Endothelial cell of hepatic sinusoid (primary cell): ENCODE data around the gene OTUD1.

Source experiments
- in situ Hi-C: cut with HindIII; loops from 2 replicates; pipeline ENCODE4 v1.10.0; 2017; ENCODE audit warnings: low sequenced_read_pairs

The OTUD1 gene

DNA sequence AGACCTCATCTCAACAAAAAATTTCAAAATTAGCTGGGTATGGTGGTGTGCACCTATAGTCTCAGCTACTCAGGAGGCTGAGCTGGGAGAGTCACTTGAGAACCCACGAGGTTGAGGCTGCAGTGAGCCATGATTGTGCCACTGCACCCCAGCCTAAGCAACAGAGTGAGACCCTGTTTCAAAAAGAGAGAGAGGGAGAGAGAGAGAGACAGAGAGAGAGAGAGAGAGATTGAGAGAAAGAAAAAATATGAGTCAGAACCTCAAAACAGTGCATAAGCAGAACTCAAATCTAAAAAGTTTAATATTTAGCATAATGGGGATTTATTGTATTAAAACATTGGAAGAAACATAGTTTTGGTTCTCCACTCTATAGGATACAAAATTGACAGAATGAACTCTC, 17.5 kb upstream of the OTUD1 start:
- in situ Hi-C loops: no loop called here

DNA sequence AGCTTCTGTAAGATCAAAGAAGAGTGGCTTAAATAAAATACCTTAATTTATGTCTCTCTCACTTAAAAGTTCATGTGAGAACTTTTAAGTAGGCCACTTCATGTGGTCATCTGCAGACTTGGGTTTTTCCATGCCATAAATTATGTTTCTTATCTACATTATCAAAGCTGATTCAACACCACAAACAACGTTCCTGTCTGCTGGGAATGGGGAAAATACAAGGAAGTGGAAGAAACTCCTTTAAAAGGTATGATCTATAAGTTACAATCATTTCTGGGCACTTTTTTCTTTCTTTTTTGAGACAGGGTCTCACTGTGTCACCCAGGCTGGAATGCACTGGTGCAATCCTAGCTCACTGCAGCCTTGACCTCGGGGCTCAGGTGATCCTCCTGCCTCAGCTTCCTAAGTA, 16.9 kb upstream of the OTUD1 start:
- in situ Hi-C loops: no loop called here

DNA sequence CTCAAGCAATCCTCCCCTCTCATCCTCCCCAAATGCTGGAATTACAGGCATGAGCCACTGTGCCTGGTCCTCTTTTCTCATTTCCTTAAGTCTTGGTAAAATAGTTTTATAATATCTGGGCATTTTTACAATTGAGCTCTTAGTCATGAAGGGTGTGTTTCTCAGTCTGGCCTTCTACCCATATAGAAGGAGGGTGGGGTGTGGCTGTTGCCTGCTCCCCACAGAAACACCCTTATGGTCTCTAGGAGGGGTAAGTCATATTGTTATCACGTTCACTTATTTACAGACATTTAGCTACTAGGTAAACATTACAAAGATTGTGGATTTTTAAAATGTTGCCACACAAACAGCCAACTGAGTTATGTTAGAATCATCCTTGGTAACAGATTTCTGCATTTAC, 6.7 kb upstream of the OTUD1 start:
- in situ Hi-C loops: no loop called here

DNA sequence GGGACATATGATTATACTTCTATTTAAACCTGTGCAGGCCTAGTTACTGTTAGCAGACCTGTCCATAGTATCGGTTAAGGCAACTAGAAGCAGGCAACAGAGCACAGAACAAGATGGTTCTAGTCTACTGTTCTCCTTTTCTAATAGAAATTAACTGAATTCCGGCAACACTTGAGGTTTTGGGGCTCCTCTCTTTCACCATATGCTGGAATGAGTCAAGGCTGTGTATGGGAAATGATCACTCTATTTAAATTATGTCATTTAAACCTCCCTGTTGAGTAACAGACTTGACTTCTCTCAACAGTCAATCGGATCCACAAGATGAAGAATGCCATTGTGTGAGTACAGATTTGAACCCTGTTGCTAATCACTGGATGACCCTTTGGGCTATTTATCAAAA, 6.2 kb upstream of the OTUD1 start:
- in situ Hi-C loops: no loop called here

DNA sequence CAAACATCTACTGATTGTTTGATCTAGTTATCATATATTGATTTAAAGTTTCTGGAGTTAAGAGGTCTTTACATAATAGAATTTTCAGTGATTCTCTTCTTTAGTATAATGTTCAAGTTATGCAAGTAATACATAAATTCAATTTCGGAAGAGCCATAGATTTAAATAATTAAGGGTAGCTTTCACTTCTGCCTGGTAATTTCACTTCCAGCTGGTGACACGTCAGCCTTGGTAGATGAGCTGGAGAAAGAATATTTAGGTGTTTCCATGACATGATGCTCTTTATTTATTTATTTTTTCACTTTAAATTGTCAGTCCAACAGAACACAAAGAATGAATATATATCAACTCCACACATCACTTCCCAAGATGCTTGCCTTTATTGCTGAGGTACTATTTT, 5.2 kb upstream of the OTUD1 start:
- in situ Hi-C loops: no loop called here

DNA sequence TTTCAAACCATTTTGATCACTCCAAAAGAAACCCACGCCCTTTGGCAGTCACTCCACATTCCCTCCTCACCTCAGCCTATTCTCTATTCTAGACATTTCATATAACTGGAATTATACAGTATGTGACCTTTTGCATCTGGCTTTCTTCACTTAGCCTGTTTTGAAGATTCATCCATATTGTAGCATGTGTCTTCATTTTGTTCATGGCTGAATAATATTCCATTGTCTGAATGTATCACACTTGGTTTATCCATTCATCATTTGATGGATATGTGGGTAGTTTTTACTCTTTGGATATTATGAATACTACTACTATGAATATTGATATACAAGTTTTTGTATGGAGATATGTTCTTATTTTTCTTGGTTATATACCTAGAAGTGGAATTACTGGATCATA, 3.5 kb upstream of the OTUD1 start:
- in situ Hi-C loops: no loop called here

DNA sequence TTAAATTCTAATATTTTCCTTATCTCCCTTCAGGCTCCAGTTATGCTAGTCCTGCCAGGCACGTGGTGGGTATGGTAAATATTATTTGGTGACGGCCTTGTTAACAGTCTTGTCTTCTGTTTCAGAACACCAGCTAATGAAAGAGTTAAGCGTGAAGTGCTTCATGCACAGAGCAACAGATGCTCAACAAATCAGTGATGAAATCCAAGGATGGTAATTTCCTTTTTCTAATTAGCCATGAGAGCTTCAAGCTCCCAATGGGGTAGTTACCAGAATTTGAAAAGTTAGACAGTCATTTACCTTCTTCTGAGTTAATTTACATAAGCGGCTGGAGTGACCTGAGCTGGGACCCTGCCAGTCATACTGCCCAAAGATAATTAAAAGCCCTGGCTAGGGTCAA, 1.9 kb upstream of the OTUD1 start:
- in situ Hi-C loops: no loop called here

DNA sequence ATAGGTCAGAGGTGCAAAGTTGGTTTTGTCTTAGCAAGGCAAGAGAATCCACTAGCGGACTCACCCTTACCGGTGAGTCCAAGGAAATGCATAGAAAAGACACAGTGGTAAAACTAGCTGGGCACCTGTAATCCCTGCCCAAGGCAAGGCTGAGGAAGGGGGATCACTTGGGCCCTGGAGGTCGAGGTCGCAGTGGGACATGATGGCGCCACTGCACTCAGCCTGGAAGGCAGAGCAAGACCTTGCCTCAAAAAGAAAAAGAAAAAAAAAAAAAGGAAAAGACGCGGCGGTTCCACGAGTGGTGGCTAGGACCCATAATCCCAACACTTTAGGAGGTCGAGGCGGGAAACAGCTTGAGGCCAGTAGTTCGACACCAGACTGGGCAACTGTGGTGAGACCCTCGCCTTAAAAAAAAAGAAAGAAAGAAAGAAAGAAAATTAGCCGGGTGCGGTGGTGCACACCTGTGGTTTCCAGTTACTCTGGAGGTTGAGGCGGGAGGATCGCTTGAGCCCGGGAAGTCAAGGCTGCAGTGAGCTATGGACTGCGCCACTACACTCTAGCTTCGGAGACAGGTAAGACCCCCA, 820 bp upstream of the OTUD1 start:
- in situ Hi-C loops: no loop called here

DNA sequence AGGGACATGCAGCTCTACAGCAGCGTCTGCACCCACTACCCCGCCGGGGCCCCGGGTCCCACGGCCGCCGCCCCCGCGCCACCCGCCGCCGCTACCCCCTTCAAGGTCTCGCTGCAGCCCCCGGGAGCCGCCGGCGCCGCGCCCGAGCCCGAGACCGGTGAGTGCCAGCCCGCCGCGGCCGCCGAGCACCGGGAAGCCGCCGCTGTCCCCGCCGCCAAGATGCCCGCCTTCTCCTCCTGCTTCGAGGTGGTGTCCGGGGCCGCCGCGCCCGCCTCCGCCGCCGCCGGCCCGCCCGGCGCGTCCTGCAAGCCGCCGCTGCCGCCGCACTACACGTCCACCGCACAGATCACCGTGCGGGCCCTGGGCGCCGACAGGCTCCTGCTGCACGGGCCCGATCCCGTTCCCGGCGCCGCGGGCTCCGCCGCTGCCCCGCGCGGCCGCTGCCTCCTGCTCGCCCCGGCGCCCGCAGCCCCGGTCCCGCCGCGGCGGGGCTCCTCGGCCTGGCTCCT, 631 bp downstream of the OTUD1 start:
- in situ Hi-C loops: no loop called here

DNA sequence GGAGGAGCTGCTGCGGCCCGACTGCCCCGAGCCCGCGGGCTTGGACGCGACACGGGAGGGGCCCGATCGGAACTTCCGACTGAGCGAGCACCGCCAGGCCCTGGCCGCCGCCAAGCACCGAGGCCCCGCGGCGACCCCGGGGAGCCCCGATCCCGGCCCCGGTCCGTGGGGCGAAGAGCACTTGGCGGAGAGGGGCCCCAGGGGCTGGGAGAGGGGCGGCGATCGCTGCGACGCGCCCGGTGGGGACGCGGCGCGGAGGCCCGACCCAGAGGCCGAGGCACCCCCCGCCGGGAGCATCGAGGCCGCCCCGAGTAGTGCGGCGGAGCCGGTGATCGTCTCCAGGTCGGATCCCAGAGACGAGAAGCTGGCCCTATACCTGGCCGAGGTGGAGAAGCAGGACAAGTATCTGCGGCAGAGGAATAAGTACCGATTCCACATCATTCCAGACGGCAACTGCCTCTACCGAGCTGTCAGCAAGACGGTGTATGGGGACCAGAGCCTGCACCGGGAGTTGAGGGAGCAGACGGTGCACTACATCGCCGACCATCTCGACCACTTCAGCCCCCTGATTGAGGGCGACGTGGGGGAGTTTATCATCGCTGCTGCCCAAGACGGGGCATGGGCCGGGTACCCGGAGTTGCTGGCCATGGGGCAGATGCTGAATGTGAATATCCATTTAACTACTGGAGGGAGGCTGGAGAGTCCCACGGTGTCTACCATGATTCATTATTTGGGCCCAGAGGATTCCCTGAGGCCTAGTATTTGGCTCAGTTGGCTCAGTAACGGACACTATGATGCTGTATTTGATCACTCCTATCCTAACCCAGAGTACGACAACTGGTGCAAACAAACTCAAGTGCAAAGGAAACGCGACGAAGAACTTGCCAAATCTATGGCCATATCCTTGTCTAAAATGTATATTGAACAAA, 1.4 kb downstream of the OTUD1 start:
- in situ Hi-C loops: no loop called here

DNA sequence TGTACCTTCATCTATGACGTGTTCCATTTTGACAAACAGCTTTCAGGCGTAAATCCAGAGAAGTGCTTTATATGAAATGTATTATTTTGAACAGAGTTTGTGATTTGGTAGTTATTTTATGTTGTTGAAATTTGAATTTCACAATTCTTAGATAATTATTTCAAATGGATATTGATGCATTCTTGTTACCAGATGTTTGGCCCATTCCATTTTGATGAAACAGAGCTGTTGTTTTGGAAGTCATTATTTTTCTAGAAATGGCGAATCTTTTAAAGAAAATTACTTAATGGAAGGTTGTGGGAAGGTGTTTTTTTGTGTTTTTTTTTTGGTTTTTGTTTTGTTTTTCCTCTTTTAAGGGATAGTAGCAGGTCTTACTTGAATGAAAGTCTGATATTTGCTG, 2.4 kb downstream of the OTUD1 start:
- in situ Hi-C loops: no loop called here

DNA sequence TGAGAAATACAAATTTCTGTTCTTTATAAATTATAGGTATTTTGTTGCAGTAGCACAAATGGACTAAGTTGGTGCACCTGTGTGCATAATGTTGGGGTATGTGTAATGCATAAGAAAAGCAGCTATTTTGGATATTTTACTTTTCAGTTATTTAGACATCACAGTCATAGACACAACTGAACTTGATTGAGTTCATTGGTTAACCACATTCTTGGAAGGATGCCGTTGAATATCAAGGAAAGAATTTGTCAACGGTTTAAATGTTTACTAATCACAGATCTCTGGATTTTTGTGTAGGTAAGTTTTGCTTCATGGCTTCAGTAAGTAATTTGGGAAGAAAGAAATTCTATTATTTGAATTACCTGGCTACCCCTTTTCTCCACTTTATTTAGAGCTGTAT, 4.1 kb downstream of the OTUD1 start:
- in situ Hi-C loops: no loop called here

DNA sequence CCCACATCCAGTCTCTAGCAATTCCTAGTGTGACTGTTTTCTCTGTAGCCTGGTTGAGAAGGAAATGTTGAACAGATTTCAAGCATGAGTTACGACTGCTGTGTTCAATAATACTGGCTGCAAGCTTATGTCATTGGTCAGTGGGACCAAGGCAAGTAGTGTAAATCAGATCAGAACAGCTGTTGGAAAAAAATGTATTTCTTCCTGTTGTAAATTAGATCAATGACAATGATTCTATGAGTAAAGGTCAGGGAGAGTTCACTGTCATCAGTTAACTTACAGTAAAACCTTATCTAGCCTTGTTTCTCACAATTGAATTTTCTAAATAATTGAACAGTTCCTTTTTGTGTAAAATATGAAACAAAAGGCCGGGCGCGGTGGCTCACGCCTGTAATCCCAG, 6.7 kb downstream of the OTUD1 start:
- in situ Hi-C loops: loop anchor here (5.0 kb wide), 1 partner anchor 52 kb away; no protein-coding TSS in a partner anchor

DNA sequence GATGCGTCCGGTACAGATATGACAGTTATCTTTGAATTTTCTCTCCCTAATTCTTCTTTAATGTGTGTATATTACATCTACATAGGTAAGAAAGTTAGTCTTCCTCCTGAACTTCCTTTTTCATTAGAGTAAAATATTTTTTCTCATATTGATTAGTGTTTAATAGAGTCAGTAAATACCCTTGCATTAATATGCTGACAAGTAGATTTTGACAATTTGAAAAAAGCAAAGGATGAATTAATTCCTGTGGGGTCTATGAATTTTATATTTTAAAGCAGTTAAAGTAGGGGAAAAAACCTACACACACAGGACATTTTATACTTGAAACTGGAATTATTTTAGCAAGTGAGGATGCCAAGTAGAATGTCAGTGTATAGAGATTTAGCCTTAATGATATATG, 9.4 kb downstream of the OTUD1 start:
- in situ Hi-C loops: loop anchor here (5.0 kb wide), 1 partner anchor 49 kb away; no protein-coding TSS in a partner anchor

DNA sequence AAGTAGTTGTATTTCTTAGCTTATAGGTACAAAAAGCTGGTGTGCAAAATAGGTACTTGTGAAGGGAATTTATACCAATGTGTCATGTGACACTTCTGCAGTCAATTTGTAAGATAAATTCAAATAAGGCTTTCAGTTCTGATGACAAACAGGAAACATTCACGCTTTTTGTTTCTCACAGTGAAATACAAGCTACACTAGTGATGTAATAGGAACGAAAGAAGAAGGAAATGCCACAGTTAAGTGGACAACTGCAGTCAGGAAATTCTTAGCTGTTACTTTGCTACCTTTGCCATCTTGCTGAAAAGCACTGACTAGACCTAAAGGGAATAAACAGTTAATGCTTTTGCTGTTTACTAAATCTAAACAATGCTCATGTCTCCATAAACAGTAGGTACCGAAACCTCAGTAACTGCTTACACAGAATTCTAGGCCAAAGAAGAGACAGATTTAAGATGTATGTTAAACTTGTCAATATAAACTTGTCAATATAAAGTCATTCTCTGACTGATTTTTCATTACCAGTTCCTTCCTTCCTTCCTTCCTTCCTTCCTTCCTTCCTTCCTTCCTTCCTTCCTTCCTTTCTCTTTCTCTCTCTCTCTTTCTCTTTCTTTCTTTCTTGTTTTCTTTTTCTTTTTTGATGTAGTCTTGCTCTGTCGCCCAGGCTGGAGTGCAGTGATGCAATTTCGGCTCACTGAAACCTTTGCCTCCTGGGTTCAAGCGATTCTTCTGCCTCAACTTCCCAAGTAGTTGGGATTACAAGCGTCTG, 10.1 kb downstream of the OTUD1 start:
- in situ Hi-C loops: loop anchor here (5.0 kb wide), 1 partner anchor 48 kb away; no protein-coding TSS in a partner anchor

DNA sequence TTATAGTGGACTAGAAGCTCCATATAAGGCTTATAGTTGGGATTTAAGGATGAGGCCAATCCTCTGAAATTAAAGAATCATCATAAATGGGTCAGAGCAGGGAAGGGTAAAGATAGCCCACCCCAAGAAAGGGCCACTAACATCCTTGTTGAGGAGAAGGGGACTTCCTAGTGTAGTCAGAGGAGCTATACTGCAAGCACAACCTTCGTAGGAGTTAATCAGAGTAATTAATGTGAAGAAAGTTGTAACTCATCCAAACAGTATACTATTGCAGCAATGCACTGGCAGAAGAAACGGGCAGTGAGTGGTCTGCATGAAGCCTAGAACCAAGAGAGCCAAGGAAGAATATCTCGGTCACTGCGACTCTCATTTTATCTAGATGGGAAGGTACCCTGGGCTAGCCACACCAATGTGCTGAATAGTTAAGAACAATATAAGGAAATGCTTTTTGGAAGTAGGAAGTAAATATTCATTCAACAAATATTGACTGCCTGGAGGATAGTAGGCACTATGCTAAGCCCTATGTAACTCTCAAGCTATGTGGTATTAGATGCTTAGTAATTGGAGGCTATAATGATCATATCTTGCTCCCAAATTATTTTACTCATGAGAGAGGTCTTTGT, 13.3 kb downstream of the OTUD1 start:
- in situ Hi-C loops: no loop called here

DNA sequence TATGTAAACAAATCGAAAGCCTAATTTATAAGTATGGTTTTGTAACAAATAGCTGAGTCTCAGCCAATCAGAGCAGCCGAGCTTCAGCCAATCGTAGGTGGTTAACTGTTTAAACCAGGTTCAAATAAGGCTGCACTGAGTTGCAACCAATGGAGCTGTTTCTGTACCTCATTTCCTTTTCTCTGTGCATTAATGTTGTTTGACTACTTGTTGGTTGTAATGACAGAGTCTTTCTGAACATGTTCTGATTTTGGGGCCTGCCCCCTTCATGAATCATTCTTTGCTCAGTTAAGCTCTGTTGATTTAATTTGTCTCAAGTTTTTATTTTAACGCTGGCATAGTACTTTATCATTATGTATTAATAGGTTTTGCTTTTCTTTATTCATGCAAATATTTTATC, 14.6 kb downstream of the OTUD1 start:
- in situ Hi-C loops: no loop called here

DNA sequence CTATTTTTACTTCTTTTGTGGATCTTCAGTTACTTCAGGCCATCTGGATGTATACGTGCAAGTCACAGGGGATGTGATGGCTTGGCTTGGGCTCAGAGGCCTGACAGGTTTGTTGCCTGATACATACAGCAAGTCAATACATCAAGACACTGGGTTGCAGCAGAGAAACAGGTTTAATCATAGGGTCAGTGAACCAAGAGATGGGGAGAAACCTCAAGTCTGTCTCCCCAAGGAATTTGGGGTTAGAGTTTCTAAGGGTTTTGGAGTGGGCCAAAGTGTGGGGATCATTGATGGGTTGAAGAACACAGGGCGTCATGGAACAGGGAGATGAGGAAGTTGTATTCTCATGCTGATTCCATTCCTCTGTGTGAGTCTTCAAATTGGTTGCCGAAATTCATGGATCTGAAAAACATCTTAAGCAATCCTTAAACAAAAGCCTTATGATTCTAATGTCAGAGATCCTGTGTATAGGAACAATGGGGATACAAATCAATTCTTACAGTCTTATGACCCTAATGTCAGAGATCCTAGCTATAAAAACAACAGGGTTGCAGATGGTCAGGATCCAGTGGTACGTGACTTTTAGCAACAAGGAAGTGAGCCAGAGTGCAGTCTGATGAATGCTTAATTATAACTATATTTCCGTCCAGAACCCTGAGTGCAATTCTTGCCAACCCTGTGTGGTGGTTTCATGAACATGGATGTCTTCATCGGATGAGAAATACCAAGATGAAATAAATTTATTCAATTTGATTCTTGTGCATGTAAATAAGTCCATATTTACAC, 18.9 kb downstream of the OTUD1 start:
- in situ Hi-C loops: no loop called here

DNA sequence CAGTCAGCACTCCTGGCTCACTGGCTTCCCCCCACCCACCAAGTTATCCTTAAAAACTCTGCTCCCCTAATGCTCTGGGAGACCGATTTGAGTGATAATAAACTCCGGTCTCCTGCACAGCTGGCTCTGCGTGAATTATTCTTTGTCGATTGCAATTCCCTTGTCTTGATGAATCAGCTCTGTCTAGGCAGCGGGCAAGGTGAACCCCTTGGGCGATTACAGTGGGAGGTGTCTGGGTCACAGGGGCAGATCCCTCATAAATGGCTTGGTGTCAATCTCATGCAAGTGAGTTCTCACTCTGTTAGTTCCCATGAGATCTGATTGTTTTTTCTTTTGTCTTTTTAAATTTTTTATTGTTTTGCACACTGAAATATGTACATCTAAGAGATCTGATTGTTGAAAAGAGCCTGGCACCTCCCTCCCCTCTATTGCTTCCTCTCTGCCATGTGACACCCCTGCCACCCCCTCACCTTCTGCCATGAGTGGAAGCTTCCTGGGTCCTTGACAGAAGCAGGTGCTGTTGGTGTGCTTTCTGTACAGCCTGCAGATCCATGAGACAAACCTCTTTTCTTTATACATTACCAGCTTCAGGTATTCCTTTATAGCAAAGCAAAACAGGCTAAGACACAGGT, 20.5 kb downstream of the OTUD1 start:
- in situ Hi-C loops: no loop called here

DNA sequence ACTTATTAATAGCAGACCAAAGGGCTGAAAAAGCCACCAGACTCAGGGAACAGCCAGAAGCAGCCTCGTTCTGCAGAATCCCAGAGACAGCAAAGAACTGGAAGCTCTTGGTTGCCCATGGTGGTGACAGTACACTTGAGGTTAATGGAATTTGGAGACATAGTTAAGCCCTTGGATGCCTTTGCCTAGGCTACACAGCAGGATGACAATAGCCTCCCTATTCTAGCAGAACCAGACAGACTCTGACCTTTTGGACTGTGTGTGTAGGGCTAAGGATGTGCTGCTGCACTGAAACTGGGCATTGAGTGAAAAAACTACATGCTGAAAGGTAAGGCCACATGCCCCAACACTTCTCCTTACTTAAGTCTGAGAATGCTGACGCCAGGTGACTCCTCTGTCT, 22.7 kb downstream of the OTUD1 start:
- in situ Hi-C loops: no loop called here
